NCI-H2227 treated with DMSO at 0.1 percent for 48 hours (cell line): ENCODE results near the gene PTPRM.

Experiments used
- DNase-seq: peaks from one replicate; lab custom pipeline; 2025; lab: John Stamatoyannopoulos, UW

The PTPRM gene

DNA sequence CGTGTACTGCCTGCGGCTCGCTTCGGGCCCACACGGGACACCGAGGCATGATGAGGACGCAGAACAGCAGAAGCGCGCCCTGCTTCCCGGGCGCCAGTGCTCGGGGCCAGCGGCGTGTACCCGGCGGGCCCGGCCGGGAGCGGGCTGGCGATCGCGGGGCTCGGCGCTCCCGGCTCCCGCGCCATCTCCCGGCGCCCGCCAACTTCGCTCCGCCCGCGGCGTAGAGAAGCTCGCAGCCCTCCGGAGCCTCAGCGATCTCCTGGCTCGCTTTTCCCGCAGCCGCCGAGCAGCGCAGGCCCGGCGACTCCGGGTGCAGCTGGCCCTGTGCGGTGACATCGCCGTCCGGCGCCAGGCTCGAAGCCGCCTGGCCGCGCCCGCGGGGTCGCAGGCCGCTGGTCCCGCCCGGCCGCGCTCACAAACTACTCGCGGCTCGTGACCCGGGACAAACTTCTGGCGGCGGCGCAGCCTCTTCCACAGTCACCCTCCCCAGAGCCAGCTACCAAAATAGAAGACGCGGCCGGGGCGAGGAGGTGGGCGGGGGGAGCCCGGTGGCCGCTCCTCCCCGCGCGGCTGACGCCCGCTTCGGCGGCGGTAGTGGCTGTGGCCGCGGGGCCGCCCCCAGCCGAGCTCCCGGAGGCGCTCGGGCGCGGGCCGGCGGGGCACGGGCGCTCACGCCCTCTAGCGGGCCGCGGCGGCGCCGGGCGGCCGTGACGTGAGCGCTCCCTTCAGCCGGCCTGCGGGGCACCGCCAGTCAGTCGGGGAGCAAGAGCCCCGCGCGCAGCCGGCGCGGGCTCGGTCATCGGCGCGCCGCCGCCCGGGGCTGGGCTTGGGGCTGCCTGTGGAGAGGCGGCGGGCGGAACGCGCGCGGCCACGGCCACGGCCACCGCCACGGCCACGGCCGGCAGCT lies at the start of gene PTPRM:
PTPRM (plus strand) TSS at position 750 of the 907 bp plus-strand sequence. CDS start 503 bp downstream, outside the sequence.
- peak; percentile 2 for DNase-seq

DNA sequence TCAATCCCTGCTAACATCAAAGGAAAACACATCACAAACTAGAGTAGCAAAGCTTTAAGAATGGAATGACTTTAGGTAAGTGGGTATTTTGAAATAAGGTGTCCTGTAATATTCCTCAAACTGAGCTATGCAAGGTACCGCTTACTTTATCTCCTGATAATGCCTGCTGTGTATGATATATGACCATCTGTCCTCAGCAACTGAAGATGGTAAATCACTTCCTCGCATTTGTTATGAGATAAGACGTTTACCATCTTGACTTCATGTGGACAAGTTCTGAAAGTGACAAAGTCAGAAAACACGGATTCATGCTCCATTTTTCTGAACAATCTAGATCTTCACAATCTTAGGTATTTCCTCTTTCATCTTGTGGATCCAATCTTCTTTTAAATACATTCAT lies 49.3 kb upstream of the PTPRM start:
- no peak for DNase-seq

DNA sequence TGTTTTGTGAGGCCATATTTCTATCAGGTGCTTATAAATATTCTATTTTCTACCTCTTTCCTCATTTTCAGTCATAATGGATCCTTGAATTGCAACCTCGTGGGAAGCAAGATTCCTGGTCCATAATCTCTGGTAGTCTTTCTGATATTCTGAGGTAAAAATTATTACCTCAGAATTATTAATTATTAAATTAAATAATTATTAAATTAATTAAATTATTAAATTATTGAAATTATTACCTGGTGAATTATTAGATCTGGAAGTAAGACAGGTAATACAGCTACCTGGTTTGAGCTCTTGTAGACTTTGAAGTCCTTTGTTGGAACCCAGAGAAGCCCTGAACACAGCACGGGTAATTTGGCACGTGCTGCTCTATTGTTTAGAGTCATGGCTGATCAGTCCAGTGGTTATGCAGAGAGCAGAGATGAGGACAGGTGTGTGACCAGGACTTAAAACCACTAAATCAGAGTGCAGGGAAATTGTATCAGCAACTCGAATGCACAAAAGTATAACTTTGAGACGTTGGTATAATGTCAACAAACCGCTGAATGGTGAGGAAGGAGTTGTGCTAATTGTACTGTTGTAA lies 46.8 kb upstream of the PTPRM start:
- no peak for DNase-seq

DNA sequence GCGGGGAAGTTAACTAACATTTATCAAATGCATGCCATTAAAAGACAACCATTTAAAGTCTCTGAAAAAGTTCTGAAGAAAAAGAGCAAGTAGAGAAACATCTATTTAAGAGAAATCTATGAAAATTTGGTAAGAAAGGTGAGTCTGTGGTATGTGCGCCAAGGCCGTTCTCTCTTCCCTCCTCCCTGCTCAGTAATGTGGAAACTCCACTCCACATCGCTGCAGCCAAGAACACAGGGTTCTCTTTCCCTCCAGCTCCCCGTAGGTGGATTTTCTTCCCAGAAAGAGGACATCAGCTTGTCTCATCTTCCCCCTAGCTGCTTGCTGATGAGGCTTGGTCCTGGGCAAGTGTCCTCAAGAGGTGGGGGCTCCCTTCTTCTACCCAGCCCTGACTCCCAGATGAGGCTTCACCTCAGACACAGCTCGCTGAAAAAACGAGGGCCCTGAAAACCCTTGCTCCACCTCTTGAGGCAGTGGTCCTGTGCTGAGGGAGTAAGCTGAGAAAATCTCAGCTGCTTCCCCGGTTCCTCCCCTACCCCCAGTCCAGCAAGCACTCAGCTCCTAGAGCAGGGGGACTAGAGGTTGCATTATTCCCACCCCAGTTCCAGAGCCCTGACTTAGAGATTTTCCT lies 45.8 kb upstream of the PTPRM start:
- DNase-seq = peak; percentile 0

DNA sequence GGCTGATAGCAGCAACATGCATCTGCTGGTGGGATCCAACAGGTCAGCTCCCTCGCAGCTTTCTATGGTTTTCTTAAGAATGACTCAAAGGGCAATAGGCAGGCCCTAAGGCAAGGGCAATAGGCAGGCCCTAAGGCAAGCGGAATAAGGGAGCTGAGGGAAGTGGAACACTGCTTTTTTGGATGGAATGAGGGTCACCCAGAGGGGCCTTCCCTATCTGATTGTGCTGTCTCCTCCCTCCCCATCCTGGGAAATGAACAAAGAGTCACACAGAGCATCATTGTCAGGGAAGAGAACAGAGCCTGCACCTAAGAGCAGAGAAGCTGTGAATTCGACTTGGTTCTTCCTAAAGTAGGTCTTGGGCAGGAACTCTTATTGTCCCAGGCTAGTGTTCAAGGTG lies 43.3 kb upstream of the PTPRM start:
- no peak for DNase-seq

DNA sequence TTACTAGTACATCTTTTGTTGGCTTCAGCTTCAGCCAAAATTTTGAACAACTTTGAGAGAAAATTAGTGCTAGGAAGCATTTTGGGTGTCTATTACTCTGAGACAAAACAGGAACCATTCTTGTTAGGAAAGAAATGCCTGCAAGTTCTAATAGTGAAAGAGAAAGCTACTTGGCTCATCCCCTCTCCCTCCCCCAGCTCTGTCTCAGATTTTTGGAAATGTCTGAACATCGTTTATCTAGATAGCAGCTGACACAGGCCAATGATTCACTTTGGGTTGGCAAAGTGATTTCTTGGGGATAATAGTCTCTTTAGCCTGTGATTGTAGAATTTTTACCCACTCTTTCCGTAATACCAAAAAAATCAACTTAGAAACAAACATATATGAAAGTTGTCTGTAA lies 42.3 kb upstream of the PTPRM start:
- DNase-seq = no peak

DNA sequence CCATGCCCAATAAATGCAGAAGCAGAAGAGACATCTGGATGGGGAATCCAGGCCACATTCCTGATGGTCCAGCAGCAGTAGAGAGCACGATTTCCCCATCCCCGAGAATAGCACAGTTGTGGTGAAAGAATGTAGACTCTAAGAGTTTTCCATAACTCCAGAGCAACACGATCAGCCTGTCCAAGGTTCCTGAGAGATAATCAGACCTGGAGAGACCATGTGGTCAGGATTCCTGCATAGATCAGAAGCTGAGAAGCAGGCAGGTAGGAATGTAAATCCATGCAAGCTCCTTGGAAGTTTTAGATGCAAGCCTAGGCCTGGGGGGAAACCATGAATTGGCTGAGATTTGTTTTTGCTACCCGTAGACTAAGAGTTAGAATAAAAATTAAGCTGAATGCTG lies 34.2 kb upstream of the PTPRM start:
- DNase-seq = no peak

DNA sequence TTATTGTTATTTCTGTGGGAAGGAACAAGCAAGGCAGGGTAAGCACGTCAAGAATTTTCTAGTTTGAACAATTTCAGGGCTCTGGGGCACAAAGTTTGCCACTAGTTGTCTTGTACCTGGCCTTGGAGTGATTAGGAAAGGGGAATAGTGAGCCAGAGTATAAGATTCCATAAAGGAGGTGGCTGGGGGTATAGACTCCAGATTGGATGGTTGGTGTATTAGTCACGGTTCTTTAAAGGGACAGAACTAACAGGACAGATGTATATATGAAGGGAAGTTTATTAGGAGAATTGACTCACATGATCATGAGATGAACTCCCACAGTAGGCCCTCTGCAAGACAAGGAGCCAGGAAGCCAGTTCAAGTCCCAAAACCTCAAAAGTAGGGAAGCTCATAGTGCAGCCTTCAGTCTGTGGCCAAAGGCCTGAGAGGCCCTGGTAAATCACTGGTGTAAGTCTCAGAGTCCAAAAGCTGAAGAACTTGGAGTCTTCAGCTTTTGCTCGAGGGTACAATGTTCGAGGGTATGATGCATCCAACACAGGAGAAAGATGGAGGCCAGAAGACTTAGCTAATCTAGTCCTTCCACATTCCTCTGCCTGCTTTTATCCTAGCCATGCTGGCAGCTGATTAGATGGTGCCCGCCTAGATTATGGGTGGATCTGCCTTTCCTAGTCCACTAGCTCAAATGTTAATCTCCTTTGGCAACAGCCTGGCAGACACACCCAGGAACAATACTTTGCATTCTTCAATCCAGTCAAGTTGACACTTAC lies 31.5 kb upstream of the PTPRM start:
- no peak for DNase-seq

DNA sequence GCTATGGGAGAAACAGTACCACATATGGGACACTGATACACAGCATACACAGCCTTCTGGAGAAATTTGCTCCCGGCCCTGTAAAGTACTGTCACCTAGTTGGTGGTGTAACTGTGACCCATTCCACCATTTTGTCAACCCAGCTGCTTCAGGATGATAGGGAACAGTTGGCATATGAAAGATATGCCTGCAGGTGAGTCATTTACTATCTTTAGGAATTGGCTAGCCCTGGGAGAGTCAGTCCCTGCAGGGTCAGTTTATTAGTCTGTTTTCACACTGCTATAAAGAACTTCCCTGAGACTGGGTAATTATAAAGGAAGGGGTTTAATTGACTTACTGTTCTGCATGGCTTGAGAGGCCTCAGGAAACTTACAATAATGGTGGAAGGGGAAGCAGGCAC lies 30.0 kb upstream of the PTPRM start:
- no peak for DNase-seq

DNA sequence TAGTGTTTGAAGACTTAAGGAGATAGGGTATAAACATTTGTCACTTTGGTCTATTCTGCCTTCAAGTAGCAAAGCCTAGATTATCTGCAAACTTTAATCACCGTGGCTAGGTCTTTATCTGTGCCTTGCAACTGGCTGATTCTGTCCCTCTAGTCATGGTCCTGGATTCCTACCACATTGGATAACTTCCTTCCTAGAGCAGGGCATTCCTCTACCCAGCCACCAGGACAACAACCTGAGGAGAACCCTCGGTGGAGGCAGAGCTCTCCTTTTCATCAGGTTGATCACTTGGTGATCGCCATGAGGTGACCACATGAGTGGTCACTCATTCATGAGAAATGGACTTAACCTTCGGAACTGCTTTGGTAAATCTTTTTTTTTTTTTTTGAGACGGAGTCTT lies 25.3 kb upstream of the PTPRM start:
- DNase-seq = no peak

DNA sequence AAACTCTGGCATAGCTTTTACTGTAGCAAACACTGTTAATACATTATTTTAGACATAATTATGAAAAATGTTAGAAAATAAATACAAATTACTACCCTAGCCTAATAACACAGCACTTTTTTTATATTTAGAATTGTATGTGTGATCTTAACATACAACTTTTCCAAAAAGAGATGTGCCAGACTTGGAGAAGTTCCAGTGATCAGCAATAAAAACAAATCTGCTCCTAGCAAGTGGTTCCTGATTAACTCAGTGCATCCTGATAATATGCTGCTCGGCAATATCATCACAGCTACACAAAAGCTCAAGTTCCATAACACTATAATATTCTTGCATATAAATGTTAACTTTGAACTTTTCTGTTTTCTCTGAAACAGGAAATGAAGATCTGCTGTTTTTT lies 22.4 kb upstream of the PTPRM start:
- DNase-seq = no peak

DNA sequence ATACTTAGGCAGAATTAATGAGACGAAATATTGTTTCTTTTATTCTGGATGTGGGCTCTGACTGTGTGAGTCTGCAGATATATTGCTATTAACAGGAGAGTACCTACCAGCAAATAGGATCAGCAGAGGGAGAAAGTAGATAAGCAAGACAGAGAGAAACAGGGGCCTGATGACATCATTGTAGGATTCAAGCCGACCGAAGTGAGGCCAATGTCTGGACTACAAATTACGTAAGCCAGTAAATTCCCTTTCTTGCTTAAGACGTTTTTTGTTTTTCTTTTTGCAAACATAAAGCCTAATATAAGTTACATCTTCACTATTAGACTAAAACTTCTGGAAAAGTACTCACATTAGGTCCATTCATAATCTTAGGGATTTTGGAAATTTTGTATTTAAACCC lies 21.4 kb upstream of the PTPRM start:
- DNase-seq = no peak

DNA sequence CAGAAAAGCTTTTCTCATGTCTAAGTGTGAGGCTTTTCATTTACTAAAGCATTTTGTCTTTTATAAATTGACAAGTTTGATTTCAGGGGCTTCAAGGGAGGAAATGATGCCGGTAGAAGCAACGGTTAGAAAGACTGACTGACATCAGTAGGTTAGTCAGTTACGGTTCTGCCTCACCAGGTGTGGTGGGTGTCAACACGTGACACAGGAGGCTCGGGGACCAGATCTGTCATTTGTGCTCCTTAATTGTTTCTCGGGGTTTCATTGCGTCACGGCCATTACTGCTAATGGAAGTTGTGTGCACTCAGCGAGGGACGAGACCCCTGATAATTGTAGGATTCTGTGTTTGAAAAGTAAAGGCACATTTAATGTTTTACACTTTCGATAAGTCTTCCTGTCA lies 18.9 kb upstream of the PTPRM start:
- no peak for DNase-seq

DNA sequence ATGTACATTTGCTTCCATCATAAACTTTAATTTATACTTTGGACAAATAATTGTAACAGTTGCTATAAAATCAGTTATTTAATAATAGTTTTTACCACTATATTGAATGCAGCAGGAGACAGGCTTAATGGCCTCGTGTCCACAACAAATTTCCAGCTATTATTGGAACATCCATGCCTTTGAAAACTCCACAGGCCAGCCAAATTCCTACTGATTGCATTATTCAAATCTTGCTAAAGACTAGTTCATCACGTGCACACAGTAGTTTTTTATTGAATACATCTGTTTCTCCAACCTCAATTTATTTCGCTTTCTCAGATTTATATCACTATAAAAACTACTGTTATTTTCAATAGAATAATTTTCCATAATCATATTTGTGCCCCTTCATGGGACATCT lies 18.4 kb upstream of the PTPRM start:
- no peak for DNase-seq

DNA sequence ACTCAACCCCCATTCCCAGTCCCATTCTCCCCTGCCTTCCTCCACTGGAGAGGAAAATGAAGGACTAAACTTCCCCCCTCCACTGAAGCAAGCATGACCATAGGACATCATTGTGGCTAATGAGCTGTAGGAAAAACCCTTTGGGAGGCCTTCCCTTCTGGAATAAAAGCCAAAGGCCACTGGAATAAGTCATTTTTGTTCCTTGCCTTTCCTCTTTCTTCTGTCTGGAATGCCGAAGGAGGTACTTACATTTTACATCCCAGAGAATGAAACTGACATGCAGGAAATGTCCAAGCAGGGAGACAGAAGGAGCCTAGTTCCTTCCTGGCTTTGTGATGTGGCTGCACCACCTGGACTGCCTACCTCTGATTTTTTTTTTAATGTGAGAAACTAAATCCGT lies 9.1 kb upstream of the PTPRM start:
- DNase-seq = no peak

DNA sequence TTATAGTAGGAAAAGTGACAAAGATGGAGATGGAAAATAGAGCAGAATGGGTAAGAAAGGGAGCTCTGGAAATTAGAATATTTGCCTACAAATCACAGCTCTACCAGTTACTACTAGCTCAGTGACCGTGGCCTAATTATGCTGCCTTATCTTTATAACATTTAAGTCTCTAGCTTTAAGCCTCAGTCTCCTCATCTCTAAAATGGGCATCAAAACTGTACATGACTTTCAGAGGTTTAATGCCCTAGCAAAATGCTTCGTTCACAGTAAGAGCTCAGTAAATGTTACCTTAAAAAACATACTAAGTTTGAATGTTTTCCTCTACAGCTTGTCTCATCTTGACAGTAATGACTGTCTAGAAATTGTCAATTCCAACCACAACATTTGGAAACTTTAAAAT lies 8.3 kb upstream of the PTPRM start:
- DNase-seq = no peak

DNA sequence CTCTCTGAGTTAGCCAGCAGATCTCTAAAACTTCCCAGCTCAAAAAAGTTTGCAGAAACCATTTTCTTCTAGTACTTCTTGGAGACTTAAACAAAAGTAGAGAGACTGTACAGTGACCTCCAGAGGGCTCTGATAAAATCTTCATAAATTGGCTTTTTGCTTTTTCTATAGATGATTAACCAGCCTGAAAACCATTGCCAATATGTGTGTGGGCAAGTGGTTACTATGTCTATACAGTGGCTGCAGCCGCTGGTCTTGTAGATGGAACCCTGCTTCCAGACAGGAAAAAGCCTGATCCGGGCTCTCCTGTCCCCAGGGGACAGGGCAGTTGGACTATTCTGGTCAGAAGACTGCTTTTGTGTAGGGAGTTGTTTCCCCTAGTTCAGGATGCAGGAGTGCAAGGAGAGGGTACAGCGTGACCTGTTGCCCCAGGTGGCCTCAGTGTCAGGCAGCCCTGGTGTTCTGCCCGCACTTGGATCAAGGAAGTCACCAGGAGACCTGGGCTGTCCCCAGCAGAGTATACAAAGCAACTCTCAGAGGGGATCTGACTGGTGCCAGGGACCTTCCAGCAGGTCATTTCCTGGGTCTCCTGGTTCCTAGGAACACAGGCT lies 7.3 kb upstream of the PTPRM start:
- DNase-seq = no peak

DNA sequence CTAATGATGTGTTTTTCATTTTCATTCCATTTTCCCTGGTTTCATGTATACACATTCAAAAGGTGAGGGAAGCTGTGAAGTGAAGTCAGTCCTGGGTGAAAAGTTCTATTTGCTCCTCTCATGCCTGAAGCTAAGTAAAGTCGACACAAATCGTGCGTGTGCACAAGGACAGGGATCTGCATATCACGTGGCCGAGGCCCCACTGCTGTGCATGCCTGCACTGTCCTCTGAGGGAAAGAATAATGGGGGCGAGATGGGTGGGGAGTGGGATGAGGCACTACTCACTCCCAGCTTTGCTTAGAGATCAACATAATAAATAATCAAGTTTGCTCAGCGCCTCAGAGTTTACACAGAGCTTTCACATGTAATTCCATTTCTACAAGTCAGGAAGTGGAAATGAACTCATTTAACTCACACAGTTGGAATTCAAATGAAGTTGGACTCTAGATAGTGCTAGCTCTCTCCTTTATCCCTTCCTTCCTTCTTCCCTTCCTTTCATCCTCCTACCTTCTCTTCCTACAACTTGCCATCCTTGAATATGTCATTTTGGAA lies 5.1 kb upstream of the PTPRM start:
- no peak for DNase-seq

DNA sequence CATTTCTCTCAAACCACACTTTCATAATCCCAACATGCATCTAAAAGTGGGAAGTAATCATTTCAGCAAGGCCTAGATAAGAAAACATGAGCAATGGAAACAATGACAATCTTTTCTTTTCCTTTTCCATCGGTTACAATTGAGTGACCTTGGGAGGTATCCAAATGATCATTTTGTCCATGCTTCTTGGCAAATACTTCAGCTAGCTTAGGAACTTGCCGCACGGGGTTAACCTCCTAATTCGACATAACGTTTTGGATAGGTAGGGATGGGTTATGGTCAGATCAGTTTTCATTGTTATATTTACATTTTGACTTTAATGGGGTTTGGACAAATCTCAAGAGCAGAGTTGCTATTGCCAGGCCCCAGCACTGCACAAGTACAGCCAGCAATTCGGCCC lies 4.6 kb upstream of the PTPRM start:
- no peak for DNase-seq

DNA sequence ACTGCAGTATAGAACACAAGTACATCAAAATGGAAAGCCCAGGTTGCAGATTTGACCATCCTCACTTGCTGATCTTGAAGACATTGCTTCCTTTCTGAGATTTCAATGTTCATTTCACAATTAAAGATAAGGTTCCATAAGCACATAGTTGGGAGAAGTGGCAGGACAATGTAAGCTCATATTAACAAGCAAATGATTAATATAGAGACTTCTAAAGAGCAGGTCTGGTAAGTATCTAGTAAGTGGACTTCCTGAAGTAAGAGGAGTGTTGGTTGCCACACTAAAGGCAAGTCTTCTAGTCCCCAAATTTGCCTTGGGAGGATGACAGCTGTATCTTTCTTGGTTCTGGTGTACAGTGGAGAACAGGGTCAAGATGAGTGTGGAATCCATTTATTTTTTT lies 1.4 kb upstream of the PTPRM start:
- no peak for DNase-seq

DNA sequence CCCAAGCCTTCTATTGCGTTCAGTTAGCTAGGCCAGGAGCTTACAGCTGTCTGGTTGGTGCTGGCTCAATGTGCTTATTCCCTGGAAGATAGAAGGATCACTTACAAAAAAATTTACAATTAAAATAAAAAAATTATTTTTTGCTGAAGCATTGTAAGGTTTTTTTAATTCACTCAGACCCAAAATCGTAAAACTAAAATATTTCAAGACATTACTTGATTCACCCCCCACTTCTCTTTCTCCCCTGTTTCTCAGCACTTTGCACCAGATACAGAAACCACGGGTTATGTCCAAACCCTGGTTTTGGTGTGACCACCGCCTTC lies 911 bp upstream of the PTPRM start:
- no peak for DNase-seq
